ENCODE data around the gene EPB41L5.

- TF ChIP-seq GATA3 (IDR thresholded peaks at IDR 0.05; ENCODE audit: low read depth, low read length): no peak
- TF ChIP-seq GATA2 (IDR thresholded peaks at IDR 0.05; ENCODE audit: low read depth, low read length): no peak
Measured at GRCh38 chr2:120118471-120118870, 105.6 kb downstream of the EPB41L5 start.

Measured in SH-SY5Y (cell line).